Dedifferentiated amniotic fluid mesenchymal stem cell (primary cell): ENCODE data around the gene RAPGEF5.

Source experiments
- DNase-seq: peaks from one replicate; pipeline ENCODE4 v3.0.0-alpha.2; 2016; ENCODE audit errors: extremely low spot score

The RAPGEF5 gene

DNA sequence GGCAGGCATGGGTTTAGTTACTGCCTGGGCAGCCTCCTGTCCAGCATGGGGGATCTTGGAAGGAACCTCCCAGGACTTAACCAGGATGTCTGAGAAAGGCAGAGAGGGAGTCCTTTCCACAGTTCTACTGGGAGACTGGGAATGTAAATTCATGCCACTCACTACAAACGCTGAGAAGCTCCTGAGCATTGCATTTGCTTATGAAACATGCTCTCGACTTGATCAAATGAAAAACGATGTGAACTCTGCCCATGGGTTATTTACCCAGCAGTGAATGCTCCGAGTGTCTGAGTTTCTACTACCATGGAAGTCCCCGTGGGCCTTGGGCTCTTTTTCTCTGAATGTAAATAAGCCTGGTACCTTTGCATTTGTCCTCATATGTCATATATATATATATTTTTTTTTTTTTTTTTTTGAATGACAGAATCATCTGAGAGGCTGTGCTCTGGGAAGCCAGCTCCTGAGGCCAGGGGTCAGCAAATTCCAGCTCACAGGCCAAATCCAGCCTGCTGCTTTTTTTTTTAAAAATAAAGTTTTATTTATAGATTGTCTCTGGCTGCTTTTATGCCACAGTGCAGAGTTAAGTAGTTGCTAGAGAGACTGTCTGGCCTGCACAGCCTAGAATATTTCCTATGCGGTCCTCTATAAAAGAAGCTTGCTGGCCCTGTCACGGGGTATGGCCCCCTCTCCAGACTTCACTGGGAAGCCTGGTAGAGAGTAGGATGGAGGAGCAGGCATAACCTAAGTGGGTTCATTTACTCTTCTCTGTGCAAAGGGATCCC lies 21.4 kb upstream of the RAPGEF5 start:
- DNase-seq: no peak

DNA sequence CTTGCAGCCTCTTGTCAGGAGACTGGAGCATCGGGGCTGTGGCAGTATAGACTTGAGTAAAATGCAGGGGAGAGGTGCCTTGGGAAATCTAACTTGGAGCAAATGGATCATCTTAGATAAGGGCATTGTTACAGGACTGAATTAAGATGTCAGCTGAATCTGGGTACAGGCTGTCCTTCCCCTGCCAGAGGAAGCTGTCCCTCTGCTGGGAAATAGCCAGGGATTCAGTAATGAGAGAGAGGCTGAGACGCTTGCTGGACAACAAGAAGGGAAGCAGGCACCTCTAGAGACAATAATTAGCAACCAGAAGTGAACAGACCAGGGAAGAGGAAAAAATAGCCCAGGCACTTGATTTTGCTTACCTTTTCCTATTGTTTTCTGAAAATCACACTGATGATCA lies 20.7 kb upstream of the RAPGEF5 start:
- DNase-seq: no peak

DNA sequence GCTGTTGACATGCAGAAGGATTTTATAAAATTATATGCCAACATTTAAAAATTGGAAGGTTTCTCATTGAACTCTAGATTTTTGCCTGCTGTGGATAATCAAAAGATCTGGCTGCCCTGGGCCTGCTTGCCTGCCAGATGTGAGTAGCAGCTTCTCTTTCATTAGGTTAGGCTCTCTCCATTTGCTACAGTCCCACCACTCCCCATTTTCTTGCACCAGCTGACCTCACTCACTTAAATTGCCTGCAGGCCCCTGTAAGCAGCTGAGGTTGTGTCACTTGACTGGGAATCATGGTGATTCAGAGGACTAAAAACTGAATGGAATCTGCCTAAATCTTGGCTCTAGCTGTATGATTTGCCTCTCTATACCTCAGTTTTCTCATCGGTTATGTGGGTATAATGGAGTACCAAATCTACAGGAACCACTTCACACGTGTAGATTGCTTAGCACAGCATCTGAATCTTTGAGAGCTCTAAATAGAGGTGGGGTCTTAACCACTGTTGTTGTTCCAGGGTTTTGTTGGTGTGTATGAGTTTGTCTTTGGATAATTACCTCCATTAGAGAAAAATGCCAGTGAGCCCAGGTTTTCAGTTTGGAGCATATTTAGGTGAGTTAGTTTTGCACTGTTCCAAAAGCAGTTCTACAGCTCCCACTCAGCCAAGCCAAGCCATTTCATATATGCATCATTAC lies 18.6 kb upstream of the RAPGEF5 start:
- no peak for DNase-seq

DNA sequence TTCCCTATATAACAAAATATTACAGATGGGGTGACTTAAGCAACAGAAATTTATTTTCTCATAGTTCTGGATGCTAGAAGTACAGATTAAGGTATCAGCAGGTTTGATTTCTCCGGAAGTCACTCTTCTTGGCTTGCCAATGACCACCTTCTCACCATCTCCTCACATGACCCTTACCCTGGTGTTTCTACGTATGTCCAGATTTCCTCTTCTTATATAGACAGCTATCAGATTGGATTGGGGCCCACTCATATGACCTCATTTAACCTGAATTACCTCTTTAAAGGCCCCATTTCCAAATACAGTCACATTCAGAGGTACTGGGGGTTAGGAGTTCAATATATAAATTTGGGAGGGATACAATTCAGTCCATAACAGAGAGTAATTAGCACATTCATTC lies 17.0 kb upstream of the RAPGEF5 start:
- DNase-seq: no peak

DNA sequence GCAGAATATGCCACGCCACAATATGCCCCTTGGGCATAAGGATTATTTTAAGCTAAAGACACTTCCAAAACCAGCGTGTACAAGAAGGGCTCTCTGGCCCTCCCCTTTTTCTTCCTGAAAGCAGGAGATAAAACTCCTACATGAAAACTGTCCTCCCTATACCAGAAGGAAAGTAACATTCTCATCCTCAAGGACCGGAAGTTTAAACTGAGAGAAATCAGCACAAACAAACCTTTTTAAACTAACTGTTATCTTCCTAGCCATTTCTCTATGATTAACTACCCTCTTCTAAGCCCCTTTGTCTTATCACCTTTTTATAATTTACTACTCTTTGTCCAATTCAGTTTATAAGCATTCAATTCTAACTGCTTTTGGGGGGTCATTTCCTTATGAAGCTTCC lies 16.4 kb upstream of the RAPGEF5 start:
- DNase-seq: no peak

DNA sequence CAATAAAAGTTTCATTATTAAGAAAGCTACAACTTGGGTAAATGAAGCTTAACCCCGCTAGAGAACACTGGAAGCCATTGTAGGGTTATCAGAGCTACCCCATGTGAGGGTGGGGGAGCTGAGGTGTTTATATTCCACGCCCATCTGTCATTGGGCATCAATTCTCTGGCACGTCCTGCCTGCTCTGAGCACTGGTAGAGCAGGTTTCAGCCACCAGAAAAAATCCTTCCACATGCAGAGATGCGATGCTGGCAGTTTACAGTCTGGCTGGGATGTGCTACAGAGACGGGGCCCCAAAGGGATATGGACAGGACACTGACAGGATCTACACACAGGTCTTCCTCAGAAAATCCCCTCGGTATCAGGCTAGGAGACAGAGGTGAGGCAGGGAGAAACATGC lies 15.9 kb upstream of the RAPGEF5 start:
- DNase-seq: no peak

DNA sequence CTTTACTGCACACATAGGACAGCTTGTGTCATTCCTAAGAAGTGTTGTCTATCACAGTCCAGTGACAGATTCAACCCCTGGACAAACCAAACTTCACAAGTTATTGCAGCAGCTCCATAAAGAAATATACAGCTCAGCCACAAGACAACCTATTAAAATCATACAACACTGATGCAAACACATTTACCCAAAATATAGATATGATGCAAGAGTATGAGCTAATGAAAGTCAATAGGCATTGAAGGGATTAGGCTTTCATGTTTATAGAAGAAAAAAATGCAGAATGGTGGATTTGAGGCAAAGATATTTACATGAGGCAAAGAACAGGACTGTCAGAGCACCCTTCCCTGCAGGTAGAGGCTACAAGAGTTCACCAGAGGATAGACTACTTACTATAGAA lies 14.9 kb upstream of the RAPGEF5 start:
- no peak for DNase-seq

DNA sequence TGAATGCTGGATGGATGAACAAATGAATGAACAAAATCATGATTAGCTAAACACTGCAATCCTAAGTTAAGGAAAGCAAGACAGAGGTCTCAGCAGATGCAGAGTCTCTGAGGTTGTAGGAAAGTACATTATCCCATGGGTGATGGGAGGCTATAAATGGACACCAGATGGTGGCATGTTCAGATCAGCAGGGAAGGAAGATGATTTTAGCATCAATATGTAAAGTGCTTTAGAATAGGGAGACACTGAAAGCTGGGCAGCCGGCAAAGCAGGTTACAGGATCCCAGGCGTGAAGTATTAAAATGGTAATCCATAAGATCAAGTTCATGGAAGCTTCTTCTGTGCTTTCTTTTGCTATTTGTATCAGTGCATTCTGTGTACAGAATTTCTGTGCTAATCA lies 7.9 kb upstream of the RAPGEF5 start:
- DNase-seq: no peak

DNA sequence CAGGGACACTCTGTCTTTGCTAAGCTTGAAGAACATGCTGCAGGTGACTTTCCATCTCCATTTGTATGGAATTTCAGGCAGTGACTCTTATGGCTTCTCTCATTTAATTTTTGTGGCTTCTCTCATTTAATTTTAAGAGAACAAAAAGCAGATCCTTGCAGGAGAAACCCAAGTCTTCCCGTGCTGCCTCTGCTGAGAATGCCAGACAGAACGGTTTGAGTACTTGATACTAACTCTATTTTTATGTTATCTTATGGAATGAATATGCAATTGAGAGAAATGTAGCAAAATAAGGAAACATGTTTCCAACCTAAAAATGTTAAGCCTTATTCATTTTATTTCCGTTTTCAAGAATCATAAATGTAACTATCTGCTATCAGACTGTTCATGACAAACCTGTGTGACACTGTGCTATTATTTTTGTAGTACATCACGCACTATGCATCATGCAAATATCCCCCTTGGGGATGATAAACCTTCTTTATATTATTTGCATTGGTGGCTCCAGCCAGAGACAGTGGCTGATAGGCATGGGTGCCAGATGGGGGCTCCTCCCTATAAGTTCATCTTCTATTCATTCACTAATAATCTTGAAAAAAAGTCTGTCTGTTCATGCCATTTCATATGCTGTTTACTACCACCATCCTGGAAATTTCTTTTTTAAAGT lies 6.9 kb upstream of the RAPGEF5 start:
- no peak for DNase-seq

DNA sequence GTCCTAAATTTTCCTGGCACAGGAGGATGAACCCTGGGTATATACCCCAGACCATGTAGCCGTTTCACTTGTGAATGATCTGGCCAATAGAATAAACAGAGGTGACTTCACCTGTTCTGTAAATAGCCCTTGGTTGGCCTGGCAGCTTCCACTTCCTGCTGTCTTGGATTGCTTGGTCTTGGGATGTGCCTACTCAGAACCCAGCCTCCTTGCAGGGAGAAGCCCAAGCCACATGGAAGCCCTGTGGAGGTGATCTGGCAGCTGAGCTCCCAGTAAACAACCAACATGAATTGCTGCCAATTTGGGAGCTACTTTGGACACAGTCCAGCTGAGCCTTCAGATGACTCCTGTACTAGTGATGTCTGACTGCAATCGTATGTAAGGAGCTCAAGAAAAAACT lies 4.8 kb upstream of the RAPGEF5 start:
- no peak for DNase-seq

DNA sequence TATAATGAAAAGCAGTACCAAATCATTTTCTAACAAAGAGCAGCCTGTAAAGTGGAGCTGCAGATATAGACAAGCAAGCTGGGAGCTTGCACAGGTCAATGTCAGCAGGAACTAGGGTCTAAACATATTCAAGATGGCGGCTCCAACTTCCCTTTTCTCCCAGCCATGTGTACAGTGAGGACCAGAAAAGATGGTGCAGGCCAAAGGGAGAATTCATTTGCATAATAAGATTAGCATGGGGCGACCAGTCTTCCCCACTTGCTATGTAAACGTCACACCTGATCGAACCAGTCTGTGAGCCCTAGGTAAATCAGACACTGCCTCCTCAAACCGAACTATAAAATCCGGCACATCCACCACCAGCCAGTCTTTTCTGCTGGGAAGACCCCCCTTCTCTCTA lies 4.4 kb upstream of the RAPGEF5 start:
- no peak for DNase-seq

DNA sequence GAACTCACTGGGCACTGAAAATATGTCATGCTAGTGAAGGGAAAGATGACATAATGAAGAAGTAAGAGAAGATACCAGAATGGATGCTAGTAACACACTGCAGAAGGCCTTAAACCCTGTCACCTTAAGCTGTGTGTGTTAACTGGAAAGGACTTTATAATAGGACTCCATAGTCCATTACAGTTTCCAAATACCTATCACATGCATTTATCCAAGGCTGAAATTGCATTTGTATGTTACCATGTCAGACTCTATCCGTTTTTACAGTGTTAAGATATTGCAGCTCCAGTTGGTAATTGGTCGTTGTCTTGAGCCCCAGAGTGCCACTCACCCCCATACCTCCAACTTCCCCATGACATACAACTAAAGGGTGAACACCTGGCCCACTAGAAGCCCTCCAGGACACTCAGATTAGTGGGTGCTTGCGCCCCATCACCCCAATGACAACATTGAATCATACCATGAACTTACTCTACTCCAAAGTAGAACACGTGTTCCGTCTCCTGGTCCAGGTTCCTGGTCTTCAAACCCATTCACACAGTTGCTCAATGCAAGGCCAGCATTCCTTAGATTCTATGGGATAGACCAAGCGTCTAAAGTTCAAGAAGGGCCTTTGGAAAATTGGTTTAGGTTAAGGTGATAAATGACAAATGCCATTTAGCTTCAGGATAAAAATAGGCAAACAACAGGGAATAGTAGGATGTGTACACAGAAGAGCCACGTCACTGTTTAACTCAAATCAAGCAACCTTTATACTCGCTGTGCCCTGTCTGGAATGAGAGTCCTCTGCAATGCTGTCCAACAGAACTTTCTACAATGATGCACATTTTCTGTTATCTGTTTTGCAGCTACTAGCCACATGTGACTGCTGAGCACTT lies 2.1 kb upstream of the RAPGEF5 start:
- DNase-seq: no peak

DNA sequence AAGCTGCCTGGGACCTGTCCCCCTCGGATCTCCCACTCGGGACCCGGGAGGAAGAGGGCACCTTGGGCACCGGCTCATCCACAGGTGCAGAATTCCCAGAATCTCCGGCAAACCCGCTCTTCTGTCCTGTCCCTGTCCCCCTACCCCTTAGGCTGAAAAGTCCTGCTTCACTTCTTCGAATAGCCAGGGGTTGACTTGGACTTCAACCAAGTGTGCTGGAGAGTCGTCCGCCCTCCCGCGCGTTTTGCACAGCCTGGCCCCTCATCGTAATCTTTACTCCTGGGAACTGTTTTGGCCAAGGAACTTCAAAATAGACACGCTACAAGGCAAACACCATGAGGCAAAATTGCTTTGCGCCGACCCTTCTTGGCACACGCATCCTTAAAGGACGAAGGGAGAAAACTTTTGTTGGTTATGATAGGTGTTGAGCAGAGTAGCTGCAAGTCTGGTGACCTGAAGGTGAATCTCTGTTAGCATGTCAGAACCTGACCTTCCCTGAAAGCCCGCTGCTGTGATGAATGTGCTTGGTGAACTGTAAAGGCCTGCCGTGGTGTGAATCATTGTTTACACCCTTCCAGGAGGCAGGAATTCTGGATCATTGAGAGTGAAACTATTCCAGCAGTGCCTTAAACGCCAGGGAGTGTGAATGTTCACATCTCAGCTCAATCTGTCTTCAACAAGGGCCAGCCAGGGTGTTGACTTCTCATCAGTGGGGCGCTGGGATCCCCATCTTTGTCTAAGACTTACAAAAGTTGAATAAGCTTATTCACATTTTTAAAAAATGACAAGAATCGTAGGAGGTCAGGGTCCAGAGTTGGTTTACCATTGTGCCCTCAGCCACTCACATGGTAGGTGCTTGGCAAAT lies 589 bp upstream of the RAPGEF5 start:
- no peak for DNase-seq

DNA sequence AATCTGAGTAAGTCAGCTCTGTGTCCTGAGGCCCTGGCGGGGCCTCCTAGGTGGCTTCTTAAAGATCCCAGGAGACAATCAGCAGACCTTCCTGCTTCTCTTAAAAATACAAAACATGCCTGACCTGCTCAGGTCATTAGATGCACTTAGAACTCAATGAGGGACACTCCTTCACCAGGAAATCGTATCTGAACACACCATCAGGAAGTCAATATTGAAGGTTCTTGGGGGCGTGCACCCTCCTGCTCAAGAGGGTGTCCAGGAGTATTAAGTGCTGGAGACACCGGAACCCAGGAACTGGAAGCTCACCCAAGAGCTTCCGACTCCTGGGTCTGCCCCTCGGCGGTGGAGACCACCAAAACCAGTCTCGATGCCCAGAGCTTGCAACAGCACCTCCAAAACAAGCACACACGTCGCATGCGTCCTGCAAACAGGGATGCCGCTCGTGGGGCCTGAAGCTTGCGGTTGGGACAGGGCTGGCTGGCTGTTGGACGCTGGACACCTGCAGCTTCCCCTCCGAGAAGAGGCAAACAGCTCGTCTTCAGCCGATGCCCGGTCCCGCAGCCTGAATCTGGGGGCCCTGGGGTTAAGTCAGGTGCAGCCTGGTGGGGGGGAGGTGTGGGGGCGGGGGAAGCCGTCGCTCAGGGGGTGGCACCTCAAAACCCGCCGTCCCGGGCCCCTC lies 803 bp downstream of the RAPGEF5 start:
- no peak for DNase-seq

DNA sequence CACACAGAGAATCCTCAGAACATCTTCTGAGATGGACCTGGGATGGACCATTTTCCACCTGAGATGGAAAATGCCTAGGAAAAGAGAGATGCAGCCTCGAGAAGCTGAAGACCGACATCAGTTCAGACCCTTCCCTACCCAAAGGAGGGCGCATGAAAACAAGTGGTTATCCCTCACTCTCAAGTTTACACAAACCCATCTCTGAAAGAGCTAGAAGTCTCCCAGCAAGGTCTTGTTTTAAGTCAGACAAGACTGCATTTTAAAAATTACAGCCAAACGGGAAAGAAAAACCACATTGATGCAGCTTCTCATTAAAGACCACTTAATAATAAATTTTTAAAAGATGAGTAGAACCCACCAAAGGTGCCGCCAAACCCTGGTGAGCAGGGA lies 1.3 kb downstream of the RAPGEF5 start:
- DNase-seq: no peak

DNA sequence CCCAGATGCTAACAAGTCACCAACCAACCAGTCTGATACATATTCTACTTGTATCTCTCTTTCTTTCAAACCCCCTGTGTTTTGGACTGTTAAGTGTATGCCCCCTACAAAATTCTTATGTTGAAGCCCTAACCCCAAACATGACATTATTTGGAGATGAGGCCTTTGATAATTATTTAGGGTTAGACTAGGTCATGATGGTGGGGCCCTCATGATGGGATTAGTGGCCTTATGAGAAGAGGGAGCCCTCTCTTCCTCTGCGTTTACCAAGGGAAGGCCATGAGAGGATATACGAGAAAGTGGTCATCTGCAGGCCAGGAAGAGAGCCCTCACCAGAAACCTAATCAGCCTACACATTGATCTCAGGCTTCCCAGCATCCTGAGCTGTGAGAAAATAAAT lies 2.5 kb downstream of the RAPGEF5 start:
- no peak for DNase-seq

DNA sequence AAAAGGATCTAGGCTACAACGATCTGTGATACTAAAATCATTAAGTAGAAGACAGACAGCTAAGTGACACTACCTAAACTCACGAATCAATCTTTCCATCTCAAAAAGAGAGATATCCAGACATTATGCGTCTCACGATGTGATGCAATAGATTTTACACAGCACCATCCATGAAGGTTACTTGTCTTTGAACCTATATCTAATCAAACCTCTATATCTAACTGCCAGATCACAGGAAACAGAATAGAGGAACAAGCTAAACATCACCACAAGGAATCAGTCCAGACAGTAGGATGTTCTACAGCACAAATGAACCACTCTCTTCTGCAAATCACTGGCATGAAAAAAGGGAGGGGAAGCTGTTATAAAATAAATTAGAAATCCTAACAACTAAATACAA lies 4.1 kb downstream of the RAPGEF5 start:
- DNase-seq: no peak

DNA sequence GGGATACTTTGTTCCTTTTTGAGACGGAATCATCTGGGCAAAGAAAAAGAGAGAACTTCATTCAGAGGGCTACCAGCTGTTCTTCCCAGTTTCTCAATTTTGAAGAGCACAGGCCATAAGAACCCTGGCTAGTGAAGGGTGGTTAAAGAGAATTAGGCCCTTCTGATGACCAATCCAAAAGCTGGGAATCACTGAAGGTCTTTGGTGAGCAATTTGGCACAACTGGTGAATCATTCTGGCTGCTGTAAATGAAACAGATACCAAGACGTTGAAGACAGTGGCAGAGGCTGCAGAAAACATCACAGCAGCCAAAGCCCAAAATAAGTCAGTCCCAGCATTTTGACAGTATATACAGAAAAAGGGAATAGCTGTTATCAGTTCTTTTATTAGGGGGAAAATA lies 5.1 kb downstream of the RAPGEF5 start:
- DNase-seq: no peak

DNA sequence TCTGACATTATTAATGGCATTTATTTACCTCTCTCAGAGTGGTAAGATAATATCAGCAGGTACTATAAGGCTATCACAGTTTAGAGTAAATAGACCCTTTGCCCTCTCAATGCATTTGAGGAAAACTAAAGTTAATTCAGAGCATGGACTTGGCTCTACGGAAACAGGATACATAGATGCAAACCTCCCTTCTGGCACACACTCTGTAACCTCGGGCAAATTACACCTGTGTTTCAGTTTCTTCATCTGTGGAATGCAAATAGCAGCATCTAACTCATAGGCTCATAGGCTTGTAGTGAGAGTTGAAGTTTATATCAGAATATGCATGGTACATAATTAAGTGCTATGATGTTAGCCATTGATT lies 5.6 kb downstream of the RAPGEF5 start:
- no peak for DNase-seq

DNA sequence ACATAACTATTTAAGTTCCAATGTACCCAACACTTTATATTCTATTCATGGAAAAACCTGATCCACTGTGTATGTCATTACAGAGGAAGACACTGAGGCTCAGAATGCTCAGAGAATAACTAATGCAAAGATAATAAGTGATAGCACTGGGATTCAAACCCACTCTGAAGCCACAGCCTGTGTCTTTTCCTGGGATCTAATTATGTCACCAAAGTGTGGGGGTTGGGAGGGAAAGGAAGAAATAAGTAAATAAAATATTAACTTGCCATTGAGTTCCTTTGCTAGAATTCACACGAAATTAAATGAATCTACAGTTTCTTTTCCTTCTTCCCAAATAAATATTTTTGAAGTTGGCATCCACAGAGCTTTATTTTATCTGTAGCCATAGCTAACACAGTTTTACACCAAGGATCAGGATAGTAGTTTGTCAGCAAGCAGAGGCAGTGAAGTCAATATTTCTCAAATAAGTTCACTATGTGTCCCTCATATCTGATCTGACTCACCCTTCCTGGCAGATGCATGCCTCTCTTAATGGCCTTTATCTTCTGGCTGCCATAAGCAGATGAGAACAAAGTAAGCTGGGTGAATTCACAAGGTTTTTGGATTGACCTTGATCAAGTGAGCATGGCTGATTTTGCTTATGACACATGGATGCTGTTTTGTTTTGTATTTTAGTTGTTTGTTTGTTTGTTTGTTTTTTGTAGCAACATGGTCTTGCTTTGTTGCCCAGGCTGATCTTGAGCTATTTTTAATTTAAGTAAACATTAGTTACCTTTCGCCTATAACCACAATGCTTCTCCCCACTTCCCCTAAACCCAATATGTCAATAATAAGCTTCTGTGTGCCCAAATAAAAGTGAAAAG lies 6.3 kb downstream of the RAPGEF5 start:
- DNase-seq: no peak
